NCI-H2081 treated with DMSO at 0.1 percent for 48 hours (cell line): ENCODE measurements around the gene EGFL7.

Experiments
- DNase-seq: peaks from one replicate; lab custom pipeline; 2025; lab: John Stamatoyannopoulos, UW

Gene EGFL7

DNA sequence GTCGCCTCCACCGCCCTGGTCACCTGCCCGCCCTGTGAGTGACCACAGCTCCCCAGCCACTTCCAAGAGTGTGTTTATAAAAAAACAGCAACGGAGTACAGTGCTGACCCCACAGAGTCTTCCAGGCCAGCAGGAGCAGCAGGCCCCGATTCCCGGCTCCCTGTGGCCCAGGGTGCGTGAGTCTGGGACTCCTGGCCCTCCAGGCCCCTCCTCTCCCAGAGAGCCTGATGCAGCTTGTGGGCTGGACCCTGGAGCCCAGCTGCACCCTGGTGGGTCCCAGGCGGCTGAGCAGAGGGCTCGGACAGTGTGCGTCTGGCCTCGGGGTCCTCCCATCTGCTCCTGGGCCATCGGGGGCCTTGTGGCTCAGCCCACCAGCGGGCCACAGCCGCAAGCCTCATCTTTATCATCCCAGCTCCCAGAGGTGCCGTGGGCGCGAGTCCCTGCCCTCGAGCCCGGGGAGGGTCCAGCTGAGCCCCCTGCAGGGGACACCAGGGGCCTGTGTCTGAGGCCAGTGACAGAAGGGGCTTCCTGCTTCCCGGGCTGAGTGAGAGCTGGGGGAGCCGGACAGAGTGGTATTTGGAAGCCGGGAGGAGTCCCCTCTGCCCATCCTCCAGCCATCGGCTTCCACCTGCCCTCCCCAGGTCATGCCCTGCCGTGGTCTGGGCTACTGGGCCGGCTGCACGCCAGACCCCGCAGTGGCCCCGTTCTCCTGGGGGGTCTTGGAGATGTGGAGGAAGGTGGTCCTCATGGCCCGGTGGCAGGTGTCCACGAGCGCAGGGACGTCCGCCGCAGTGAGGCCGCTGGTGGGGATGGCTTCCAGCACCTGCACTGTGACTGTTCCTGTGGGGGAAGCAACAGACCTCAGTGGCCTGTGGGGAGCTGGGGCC lies 10.6 kb downstream of the EGFL7 start:
- no peak for DNase-seq

DNA sequence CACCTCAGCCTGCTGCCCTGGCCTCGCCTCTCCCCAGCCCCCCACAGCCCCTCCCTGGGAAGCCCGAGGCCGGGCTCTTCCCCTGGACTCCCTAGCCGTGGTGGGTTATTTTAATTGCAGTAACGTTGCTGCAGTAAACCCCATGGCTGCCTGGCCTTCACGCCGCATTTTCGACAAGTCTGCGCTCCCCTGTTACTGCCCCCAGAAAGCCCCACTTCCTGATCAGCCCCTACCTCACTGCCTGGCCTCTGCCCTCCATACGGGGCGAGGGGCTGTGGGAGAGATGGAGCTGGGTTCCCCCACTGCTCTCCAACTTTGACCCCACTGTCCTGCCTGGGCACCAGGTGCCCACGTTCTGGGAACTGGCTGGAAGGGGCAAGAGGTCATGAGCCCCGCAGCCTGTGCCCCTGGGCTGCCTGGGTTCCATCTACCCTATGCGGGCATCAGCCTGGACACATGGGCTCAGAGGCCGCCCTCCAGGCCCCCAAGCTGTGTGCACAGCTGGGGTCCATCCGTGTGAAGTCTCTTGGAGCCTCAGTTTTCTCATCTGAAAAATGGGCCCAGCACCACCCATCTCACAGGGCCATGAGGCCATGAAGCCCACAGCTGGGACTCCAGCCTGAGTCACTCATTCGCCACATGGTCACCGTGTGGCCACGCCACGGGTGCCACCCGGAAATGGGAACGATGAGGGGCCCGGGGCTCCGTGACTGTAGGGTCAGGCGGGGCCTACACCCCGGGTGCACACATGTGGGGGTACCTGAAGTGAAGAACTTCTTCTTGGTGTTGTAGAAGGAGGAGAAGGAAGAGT lies 11.5 kb downstream of the EGFL7 start:
- DNase-seq, result no peak

- DNase-seq, result no peak
Observed at GRCh38 chr9:136674786-136675349, 12.2 kb downstream of the EGFL7 start.

DNA sequence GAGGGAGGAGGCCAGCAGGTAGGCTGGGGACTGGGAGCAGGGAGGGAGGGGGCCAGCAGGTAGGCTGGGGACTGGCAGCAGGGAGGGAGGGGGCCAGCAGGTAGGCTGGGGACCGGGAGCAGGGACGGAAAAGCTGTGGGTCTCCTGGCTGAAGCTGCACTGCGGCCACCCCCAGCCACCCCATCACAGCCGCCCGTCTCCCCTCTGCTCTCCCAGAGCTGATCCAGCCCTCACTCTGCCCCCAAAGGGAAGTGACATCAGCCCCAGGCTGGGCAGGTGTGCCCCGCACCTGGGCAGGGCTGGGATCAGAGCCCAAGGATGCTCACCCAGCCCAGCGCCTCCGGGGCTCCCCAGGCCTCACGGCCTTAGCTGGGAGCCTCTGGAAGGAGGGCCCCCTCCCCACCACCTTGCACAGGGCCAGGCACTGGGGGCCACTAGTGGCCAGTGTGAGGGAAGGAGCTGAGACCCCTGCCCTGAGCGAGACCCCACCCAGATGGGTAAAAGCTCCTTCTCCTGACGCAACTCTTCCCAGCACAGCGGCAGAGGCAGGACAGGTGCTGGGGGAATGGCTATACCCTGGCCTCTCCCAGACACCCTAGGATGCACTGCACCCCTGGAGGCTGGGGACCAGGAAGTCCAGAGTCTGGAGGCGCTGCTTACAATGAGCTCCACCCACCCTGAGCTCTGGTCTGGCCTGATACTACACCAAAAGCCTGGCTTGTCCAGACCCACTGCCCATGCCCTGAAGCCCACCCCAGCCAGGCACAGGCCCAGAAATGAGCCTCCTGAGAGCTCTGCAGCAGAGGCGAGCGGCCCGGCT lies 13.0 kb downstream of the EGFL7 start:
- DNase-seq, result no peak

DNA sequence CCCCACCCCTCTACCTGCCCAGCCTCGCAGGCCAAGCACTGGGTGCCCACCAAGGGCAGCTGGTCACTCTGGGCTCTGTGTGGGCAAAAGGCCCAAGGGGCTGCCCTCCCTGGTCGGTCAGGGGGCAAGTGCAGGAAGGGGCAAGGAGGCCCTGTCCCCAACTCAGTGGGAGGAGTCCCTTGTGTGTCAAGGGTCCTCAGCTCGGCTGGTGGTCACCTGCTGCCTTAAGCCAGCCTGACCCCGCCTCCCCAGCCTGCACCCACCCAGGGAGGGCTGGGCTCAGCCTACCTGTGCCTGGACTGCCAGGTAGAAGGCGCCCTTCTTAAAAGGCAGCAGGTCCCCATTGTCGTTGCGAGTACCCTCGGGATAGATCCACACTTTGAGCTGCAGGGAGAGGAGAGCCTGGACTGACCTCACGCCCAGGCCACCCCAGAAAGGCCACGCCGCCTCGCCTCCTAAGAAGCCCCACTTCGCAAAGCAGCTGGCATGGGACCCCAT lies 13.6 kb downstream of the EGFL7 start:
- DNase-seq, result no peak

- no peak for DNase-seq
Observed at GRCh38 chr9:136676920-136677686, 14.4 kb downstream of the EGFL7 start.

DNA sequence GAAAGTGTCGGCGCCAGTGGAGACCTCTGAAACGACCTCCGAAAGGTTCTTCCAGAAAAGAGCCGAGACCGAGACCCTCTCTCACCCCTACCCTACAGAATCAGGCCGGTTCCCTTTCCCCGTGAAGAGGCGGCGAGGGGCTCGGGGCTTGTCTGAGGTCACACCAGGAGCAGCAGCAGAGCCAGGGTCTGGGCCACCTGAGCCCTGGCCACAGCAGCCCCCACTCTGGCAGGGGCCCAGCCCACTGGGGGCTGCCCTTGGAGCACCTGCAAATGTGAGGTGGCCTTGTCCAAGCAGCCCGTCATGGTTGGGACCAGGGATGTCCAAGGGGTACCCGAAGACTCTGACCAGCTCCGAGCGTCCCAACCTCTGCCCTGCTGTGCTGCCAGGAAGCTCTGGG lies 15.3 kb downstream of the EGFL7 start:
- DNase-seq, result no peak

DNA sequence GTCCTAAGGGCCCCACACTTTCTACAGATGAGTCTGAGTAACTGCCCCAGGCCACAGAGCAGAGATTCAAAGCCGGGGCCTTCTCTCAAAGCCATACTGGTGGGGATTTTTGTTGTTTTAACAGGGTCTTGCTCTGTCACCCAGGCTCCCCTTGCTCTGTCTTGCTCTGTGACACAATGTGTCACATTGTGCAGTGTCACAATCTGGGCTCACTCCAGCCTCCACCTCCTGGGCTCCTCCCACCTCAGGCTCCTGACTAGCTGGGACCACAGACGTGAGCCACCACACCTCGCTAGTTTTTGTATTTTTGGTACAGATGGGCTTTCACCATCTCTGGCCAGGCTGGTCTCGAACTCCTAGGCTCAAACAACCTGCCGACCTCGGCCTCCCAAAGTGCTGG lies 15.9 kb downstream of the EGFL7 start:
- DNase-seq, result no peak

DNA sequence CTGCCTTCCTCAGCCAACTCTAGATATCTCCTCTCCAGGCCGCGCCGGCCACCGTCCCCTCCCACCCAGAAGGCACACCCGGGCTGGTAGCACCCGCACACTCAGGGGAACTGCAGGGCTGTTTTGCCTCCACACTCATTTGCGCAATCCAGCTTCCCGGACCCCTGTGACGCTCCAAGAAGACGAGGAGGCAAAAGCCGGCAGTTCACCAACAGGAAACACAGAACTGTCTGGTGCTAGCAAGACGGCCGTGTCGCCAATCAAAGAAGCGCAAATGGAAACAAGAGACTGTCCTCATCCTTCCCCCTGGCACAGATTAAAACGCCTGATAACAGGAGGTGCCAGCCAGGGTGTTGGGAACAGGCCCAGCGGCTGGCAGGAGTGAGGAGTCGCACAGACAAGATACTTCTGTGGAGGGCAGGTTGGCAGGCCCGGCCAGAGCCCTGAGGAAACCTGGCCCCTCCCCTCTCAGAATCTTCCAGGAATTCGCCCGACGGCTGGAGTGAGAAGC lies 16.8 kb downstream of the EGFL7 start:
- no peak for DNase-seq

DNA sequence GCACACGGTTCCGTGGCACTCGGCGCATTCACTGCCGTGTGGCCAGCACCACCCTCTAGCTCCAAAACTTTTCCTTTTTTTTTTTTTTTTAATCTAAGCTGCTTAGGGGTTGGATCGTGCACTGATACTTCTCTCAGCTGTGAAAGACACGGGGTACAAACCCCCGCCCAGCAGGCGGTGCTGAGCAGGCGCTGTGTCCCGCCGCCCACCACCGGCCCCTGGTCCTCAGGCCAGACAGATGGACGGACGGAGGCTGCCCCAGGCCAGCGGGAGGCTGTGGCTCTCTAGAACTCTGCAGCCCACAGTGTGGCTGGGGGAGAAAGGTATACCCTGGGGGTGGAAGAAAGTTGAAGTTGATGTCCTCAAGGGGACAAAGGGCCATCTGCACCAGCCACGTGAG lies 18.3 kb downstream of the EGFL7 start:
- DNase-seq, result no peak

GRCh38 chr9:136681945-136682699 lies 19.4 kb downstream of the EGFL7 start:
- no peak for DNase-seq

DNA sequence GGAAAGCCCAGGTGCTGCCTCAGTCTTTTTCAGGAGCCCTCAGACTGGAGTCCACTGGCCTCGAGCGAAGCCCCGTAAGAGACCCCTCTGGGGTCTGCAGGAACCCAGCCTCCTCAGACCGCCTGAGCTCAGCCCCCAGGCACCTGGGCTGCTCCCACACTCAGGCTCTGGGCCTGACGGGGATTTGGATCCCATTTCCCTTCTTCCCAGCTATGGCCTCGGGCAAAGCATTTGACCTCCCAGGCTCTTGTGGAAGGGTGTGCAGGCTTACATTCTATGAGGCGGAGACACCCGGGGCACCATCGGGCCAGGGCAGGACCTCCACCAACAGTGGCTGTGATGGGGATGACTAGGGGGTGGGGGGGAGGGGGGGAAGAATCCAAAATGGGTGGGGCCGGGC lies 20.0 kb downstream of the EGFL7 start:
- DNase-seq, result no peak

- DNase-seq, result no peak
Observed at GRCh38 chr9:136683173-136683745, 20.5 kb downstream of the EGFL7 start.

- no peak for DNase-seq
Observed at GRCh38 chr9:136683755-136684154, 21.0 kb downstream of the EGFL7 start.

DNA sequence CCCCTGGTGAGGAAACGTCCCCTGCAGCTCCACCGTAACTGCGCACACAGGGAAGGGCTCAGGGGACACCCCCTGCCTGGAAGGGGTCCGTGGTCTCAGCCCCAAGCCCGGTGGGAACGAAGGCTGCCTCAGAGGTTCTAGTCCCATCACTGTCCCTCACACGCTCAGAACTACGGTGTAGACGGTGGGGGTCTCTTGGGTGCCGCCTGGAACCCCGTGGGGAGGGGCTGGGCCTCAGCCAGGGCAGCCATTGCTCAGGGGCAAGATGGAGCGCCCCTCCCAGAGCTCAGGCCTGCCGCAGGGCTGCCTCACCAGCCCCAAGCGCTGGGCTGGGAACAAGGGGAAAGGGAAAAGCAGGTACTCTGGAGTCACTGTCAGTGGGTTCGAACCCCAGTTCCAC lies 21.6 kb downstream of the EGFL7 start:
- DNase-seq, result no peak

- DNase-seq, result no peak
Observed at GRCh38 chr9:136684799-136685198, 22.1 kb downstream of the EGFL7 start.

GRCh38 chr9:136685216-136685615 lies 22.5 kb downstream of the EGFL7 start:
- no peak for DNase-seq

DNA sequence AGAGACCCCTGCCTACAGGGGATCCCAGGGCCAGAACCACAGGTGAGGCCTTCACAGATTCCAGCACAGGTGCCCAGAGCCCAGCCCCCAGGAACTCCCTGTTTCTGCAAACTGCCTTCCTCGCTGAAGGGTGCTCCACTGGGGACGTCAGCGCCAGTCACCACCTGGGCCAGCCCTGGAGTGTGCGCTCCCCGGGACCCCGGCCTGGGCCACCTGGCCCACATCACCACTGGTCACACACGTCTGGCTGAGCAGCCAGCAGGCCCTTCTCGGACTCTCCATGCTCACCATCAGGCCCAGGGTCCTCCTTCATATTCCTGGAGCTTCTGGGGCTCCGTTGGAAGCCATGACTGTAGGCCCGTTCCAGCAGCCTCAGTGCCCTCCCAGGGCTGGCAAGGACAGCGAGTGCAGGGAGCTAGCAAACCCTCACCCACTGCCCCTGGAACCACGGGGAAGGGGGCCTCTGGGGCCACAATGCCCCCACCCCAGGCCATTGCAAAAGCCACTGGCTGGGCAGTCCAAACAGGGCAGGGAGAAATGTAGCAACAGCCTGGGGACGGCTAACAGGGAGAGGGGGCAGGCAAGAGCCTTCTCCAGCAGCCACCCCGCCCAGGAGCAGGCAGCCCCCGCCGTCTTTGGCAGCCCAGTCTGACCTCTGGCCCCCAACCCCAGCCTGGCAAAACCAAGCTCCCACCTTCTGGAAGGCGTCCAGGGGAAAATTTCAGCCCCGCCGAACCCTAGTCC lies 23.2 kb downstream of the EGFL7 start:
- no peak for DNase-seq

- DNase-seq, result no peak
Observed at GRCh38 chr9:136686534-136686793, 23.7 kb downstream of the EGFL7 start.
